Keratinocyte (primary cell): ENCODE measurements around the gene CNTROB. TPM values are rescaled to one million over a fixed set of nuclear protein-coding genes. Genes with fewer than 3 reads are reported as not detected.

Experiments used
- DNase-seq: peaks from one replicate; pipeline ENCODE4 v3.0.0-alpha.2; 2011; ENCODE audit warnings: low read depth, missing footprints, low spot score
- FAIRE-seq: peaks from 2 replicates; lab custom pipeline; 2011; peaks lifted over from hg19 to GRCh38; lab: Jason Lieb, UNC
- H2AFZ ChIP-seq: 2 replicates; pipeline ENCODE4 v1.6.0; 2012; ENCODE audit warnings: low read length, control low read depth, inconsistent platforms; ENCODE audit not compliant: control insufficient read depth
- H3K27ac ChIP-seq: 2 replicates; pipeline ENCODE4 v1.5.1; 2011; ENCODE audit warnings: low read length; ENCODE audit not compliant: control insufficient read depth, insufficient read depth
- H3K27me3 ChIP-seq: 3 replicates; pipeline ENCODE4 v1.6.0; 2011; ENCODE audit warnings: low read length; ENCODE audit not compliant: control insufficient read depth, insufficient read depth; ENCODE audit errors: extremely low read depth
- H3K36me3 ChIP-seq, 2 experiments: 2 replicates in 1 of 2; 3 replicates in 1 of 2; pipeline ENCODE4 v1.5.1; 2011; ENCODE audit warnings: low read length in 2 of 2, mild to moderate bottlenecking in 1 of 2; ENCODE audit not compliant: control insufficient read depth in 2 of 2, insufficient read depth in 2 of 2; ENCODE audit errors: extremely low read depth in 1 of 2
- H3K4me1 ChIP-seq: 3 replicates; pipeline ENCODE4 v1.5.1; 2011; ENCODE audit warnings: low read length; ENCODE audit not compliant: control insufficient read depth, insufficient read depth; ENCODE audit errors: extremely low read depth
- H3K4me2 ChIP-seq: 3 replicates; pipeline ENCODE4 v1.6.0; 2011; ENCODE audit warnings: low read depth, low read length; ENCODE audit not compliant: control insufficient read depth, insufficient read depth; ENCODE audit errors: extremely low read depth
- H3K4me3 ChIP-seq, 3 experiments: fragments of 200-600 bp in 1 of 3; sonication (generic) in 1 of 3; 2 replicates in 2 of 3; 3 replicates in 1 of 3; pipeline ENCODE4 v1.5.1; 2011 to 2016; ENCODE audit warnings: low read length in 3 of 3, mild to moderate bottlenecking in 3 of 3, control low read depth in 2 of 3, inconsistent platforms in 1 of 3, low read depth in 1 of 3, mixed read lengths in 1 of 3, mixed run types in 1 of 3, moderate library complexity in 1 of 3; ENCODE audit not compliant: control insufficient read depth in 2 of 3, insufficient read depth in 2 of 3; ENCODE audit errors: extremely low read depth in 1 of 3
- H3K79me2 ChIP-seq: 2 replicates; pipeline ENCODE4 v1.6.0; 2012; ENCODE audit warnings: low read length; ENCODE audit not compliant: control insufficient read depth, insufficient read depth
- H3K9ac ChIP-seq: 3 replicates; pipeline ENCODE4 v1.6.0; 2011; ENCODE audit warnings: low read length; ENCODE audit not compliant: control insufficient read depth, insufficient read depth; ENCODE audit errors: extremely low read depth
- H3K9me1 ChIP-seq: 3 replicates; pipeline ENCODE4 v1.6.0; 2011; ENCODE audit warnings: low read length; ENCODE audit not compliant: control insufficient read depth, insufficient read depth; ENCODE audit errors: extremely low read depth
- H3K9me3 ChIP-seq: 2 replicates; pipeline ENCODE4 v1.5.1; 2012; ENCODE audit warnings: low read depth, low read length; ENCODE audit not compliant: control insufficient read depth
- H4K20me1 ChIP-seq: 3 replicates; pipeline ENCODE4 v1.6.0; 2011; ENCODE audit warnings: low read length; ENCODE audit not compliant: control insufficient read depth, insufficient read depth; ENCODE audit errors: extremely low read depth
- EZH2 ChIP-seq: IDR thresholded peaks from one replicate; pipeline ENCODE4 v1.6.1; 2012; ENCODE audit warnings: inconsistent platforms, mild to moderate bottlenecking, low read length, moderate library complexity
- dilution Hi-C: fragments of 300-500 bp; cut with MboI; formaldehyde crosslinking; loops from one replicate; pipeline ENCODE4 v1.7.0; 2020; ENCODE audit warnings: low sequenced_read_pairs; ENCODE audit not compliant: extremely low pct_ligation_motif_present
- polyA plus RNA-seq, 5 experiments: library from polyadenylated mRNA; depleted of rRNA in 3 of 5; stranded (reverse) in 3 of 5; stranded (forward) in 1 of 5; unstranded in 1 of 5; fragments of >200 nt; gene quantifications; 1 replicate in 1 of 5; 2 replicates in 3 of 5; 3 replicates in 1 of 5; pipeline versions ENCODE4 v1.2.1 to v1.2.3, GENCODE V29; 2011 to 2012; ENCODE audit warnings: missing spikeins in 2 of 5, low read depth in 1 of 5, low replicate concordance in 1 of 5
- TF ChIP-seq, protein P1 (sequence below), 3 experiments: IDR thresholded peaks in 1 of 3; conservative IDR thresholded peaks in 1 of 3; optimal IDR thresholded peaks in 1 of 3; 2 replicates in 2 of 3; 3 replicates in 1 of 3; pipeline versions ENCODE3 to v1.5.1; 2011; ENCODE audit warnings: low read length in 3 of 3, mild to moderate bottlenecking in 3 of 3, moderate library complexity in 2 of 3, control low read depth in 1 of 3, inconsistent platforms in 1 of 3; ENCODE audit not compliant: insufficient read depth in 2 of 3; ENCODE audit errors: extremely low read depth in 1 of 3

Gene CNTROB
- polyA plus RNA-seq, 1 donor (not counting 4 experiments of a cell fraction or from before 2014, with no cell fraction given) = 17.4 TPM

DNA sequence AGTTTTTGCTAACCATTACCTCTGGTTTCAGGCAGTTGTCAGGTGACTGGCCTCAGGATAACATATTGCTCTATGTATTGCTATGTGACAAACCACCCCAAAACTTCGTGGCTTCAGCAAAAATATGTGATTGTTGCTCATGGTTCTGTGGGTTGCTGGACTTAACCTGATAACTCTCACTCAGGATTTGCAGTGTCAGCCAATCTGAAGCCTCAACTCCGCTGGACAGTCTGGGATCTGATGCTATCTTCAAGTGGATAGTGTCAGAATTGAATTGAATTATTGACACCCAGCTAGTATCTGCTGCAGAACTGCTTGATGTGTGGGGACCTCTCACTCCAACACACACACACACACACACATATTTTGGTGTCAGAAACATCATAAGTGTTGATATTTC is 35.7 kb downstream of the CNTROB start:
- H3K9me3 ChIP-seq = no peaks in the 10 kb centered on the region
- H3K79me2 ChIP-seq = no peaks in the 10 kb centered on the region
- H3K27ac ChIP-seq = no peak overlapping the region
- dilution Hi-C loops = no loop called here
- no peaks in the 10 kb centered on the region for H3K9me1 ChIP-seq
- H3K27me3 ChIP-seq = no peaks in the 10 kb centered on the region
- H4K20me1 ChIP-seq = no peaks in the 10 kb centered on the region
- TF ChIP-seq, protein P1, sequence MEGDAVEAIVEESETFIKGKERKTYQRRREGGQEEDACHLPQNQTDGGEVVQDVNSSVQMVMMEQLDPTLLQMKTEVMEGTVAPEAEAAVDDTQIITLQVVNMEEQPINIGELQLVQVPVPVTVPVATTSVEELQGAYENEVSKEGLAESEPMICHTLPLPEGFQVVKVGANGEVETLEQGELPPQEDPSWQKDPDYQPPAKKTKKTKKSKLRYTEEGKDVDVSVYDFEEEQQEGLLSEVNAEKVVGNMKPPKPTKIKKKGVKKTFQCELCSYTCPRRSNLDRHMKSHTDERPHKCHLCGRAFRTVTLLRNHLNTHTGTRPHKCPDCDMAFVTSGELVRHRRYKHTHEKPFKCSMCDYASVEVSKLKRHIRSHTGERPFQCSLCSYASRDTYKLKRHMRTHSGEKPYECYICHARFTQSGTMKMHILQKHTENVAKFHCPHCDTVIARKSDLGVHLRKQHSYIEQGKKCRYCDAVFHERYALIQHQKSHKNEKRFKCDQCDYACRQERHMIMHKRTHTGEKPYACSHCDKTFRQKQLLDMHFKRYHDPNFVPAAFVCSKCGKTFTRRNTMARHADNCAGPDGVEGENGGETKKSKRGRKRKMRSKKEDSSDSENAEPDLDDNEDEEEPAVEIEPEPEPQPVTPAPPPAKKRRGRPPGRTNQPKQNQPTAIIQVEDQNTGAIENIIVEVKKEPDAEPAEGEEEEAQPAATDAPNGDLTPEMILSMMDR (optimal IDR thresholded peaks at IDR 0.05 in 1 of 3, IDR thresholded peaks at IDR 0.05 in 1 of 3, conservative IDR thresholded peaks at IDR 0.05 in 1 of 3; ENCODE audit: extremely low read depth in 1 of 3, insufficient read depth in 2 of 3, low read length in 3 of 3) = no peak
- TF ChIP-seq EZH2 = no peak
- H3K9ac ChIP-seq = no peak overlapping the region
- FAIRE-seq (no peak), DNase-seq (no peak)
- H3K4me3 ChIP-seq = no peak overlapping the region
- H3K4me1 ChIP-seq = no peaks in the 10 kb centered on the region
- no peak overlapping the region for H2AFZ ChIP-seq
- no peak overlapping the region for H3K4me2 ChIP-seq
- no peaks in the 10 kb centered on the region for H3K36me3 ChIP-seq

GRCh38 chr17:7969433-7969832 is 37.4 kb downstream of the CNTROB start:
- Histone ChIP-seq H3K27me3 (no peaks in the 10 kb centered on the region), H3K9ac (no peak overlapping the region), H3K79me2 (no peaks in the 10 kb centered on the region), H3K27ac (no peak overlapping the region), H2AFZ (no peak overlapping the region), H3K36me3 (no peaks in the 10 kb centered on the region), H3K9me1 (no peaks in the 10 kb centered on the region), H3K9me3 (no peaks in the 10 kb centered on the region), H3K4me1 (no peaks in the 10 kb centered on the region), H4K20me1 (no peaks in the 10 kb centered on the region), H3K4me3 (no peak overlapping the region), H3K4me2 (no peak overlapping the region)
- DNase-seq (no peak), FAIRE-seq (no peak)
- dilution Hi-C loops = no loop called here
- TF ChIP-seq, protein P1 (optimal IDR thresholded peaks at IDR 0.05 in 1 of 3, IDR thresholded peaks at IDR 0.05 in 1 of 3, conservative IDR thresholded peaks at IDR 0.05 in 1 of 3; ENCODE audit: extremely low read depth in 1 of 3, insufficient read depth in 2 of 3, low read length in 3 of 3) = no peak
- no peak for TF ChIP-seq EZH2
